ENCODE data around the gene ZNRF1.

Gene ZNRF1

DNA sequence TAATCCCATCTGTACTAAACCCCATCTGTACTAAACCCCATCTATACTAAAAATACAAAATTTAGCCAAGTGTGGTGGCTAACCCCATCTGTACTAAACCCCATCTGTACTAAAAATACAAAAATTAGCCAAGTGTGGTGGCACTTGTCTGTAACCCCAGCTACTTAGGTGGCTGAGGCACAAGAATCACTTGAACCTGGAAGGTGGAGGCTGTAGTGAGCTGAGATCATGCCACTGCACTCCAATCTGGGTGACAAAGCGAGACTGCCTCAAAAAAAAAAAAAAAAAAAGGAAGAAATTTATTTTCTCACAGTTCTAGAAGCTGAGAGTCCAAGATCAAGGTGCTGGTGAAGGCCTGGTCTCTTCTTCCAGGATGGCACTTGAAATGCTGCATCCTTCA is 161.6 kb downstream of the ZNRF1 start:
- no peak for DNase-seq (ENCODE audit: low spot score)

All from iPS-NIHi11 (cell line).